Natural killer cell (primary cell): ENCODE data around the gene BAIAP2. TPM values are rescaled to one million over a fixed set of nuclear protein-coding genes. Genes with fewer than 3 reads are reported as not detected.

Experiments used
- ATAC-seq, 3 donors: fragments of 150-1000 bp in 2 of 3; fragments of 200-7000 bp in 1 of 3; cut with Tn5 transposase; 1 replicate in 1 of 3; 2 replicates in 2 of 3; pipeline ENCODE4 v1.10.0; 2021; ENCODE audit warnings: mild to moderate bottlenecking in 2 of 3, moderate library complexity in 2 of 3
- DNase-seq, 2 donors: peaks; one replicate each; pipeline versions ENCODE4 v3.0.0 to v3.0.0-alpha.2; 2013 to 2021; ENCODE audit warnings: mixed read lengths in 1 of 2
- H3K27ac ChIP-seq: one replicate; pipeline ENCODE4 v1.5.1; 2013; ENCODE audit warnings: mild to moderate bottlenecking, low read length
- H3K27me3 ChIP-seq: one replicate; pipeline ENCODE4 v1.6.1; 2013; ENCODE audit warnings: low read length; ENCODE audit not compliant: control insufficient read depth, insufficient read depth
- H3K36me3 ChIP-seq: one replicate; pipeline ENCODE4 v1.6.1; 2013; ENCODE audit warnings: low read length; ENCODE audit not compliant: control insufficient read depth, insufficient read depth
- H3K4me1 ChIP-seq: one replicate; pipeline ENCODE4 v1.6.1; 2013; ENCODE audit warnings: low read length; ENCODE audit not compliant: control insufficient read depth, insufficient read depth
- H3K4me3 ChIP-seq: one replicate; pipeline ENCODE4 v1.5.1; 2013; ENCODE audit warnings: low read length
- H3K9me3 ChIP-seq: one replicate; pipeline ENCODE4 v1.6.1; 2013; ENCODE audit warnings: low read length; ENCODE audit not compliant: control insufficient read depth, insufficient read depth
- H3K27ac Mint-ChIP-seq, 2 donors: one replicate each; pipeline ENCODE4 v1.8.0; 2022; ENCODE audit warnings: mild to moderate bottlenecking in 2 of 2, mixed read lengths in 2 of 2, moderate library complexity in 1 of 2
- H3K27me3 Mint-ChIP-seq, 2 donors: one replicate each; pipeline ENCODE4 v1.8.0; 2022; ENCODE audit warnings: low read depth in 2 of 2, mixed read lengths in 2 of 2
- H3K36me3 Mint-ChIP-seq: one replicate; pipeline ENCODE4 v1.8.0; 2022; ENCODE audit warnings: mixed read lengths
- H3K4me1 Mint-ChIP-seq, 2 donors: one replicate each; pipeline ENCODE4 v1.8.0; 2022; ENCODE audit warnings: mixed read lengths in 2 of 2
- H3K4me3 Mint-ChIP-seq: one replicate; pipeline ENCODE4 v1.8.0; 2022; ENCODE audit warnings: mild to moderate bottlenecking, moderate library complexity, mixed read lengths
- H3K9me3 Mint-ChIP-seq, 2 donors: one replicate each; pipeline ENCODE4 v1.8.0; 2022; ENCODE audit warnings: mixed read lengths in 2 of 2
- CTCF ChIP-seq: fragments of 200-600 bp; IDR thresholded peaks from one replicate; pipeline ENCODE4 v1.8.0; 2022; ENCODE audit warnings: antibody characterized with exemption
- WGBS: methylation state at CpG from one replicate; pipeline ENCODE4 v1.1.7; 2013; ENCODE audit warnings: missing lambda C conversion rate; ENCODE audit not compliant: insufficient coverage; 5-methylcytosine and 5-hydroxymethylcytosine counted together
- intact Hi-C: fragments of 100-400 bp; cut with micrococcal nuclease; formaldehyde crosslinking; loops from one replicate; pipeline ENCODE4 v1.14.2; 2022
- total RNA-seq, 4 donors: library from RNA; stranded (reverse); fragments of 120-200 nt in 1 of 4; gene quantifications; one replicate each; pipeline versions ENCODE4 v1.2.3 to v1.2.4, GENCODE V29; 2013 to 2022

The BAIAP2 gene
- total RNA-seq, 3 donors from 2014 or later (not counting 1 experiment from before 2014, with no cell fraction given): 6.7 to 12.3 (median 10.4) TPM

GRCh38 chr17:81115219-81115618 is 80.3 kb downstream of the BAIAP2 start:
- WGBS: 92% methylated on average over 11 of the region's 11 CpGs
- Histone ChIP-seq H3K4me3 (no peak overlapping the region), H3K9me3 (no peaks in the 10 kb centered on the region), H3K4me1 (peaks cover 15% of the 10 kb centered on the region), H3K27me3 (no peaks in the 10 kb centered on the region), H3K27ac (no peak overlapping the region), H3K36me3 (no peaks in the 10 kb centered on the region)
- DNase-seq: no peak
- Mint-ChIP-seq H3K27ac (no peak overlapping the region), H3K4me3 (no peak overlapping the region), H3K9me3 (no peaks in the 10 kb centered on the region), H3K27me3 (no peaks in the 10 kb centered on the region), H3K36me3 (no peaks in the 10 kb centered on the region), H3K4me1 (peaks cover 0 to 13% of the 10 kb centered on the region in 2 donors)
- TF ChIP-seq CTCF: no peak
- intact Hi-C loops: no loop called here
- no peak for ATAC-seq

DNA sequence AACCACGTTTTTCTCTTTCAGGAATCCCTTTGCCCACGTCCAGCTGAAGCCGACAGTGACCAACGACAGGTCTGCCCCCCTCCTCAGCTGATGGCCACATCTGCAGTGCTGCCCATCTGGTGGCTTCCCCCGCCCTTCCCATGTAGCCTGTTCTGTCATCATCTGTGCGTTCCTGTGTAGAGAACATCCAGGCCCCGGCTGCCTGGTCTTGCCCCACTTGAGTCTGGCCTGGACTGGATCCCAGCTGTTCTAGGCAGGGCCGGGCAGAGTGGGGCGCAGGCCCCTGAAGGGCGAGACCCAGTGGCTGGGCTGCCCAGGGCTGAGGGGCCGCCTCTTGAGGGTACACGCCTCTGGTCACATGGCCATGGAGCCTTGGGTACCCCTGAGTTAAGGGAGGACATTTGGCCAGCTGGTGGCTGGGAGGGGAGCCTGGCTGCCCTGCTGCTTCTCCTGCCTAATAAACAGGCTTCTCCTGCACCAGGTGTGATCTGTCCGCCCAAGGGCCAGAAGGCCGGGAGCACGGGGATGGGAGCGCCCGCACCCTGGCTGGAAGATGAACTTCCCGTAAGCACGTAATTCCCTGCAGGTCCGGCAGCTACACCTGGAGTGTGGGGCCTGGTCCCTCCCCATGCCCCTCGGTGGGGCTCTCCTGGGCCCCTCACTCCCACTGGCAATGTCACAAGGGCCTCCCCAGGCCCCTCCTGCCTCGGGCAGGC is 81.0 kb downstream of the BAIAP2 start:
- H3K4me1 Mint-ChIP-seq: peaks cover 0 to 13% of the 10 kb centered on the region in 2 donors
- Histone ChIP-seq H3K9me3 (no peaks in the 10 kb centered on the region), H3K4me3 (no peak overlapping the region), H3K27me3 (no peaks in the 10 kb centered on the region), H3K27ac (no peak overlapping the region), H3K4me1 (peaks cover 15% of the 10 kb centered on the region), H3K36me3 (no peaks in the 10 kb centered on the region)
- no peak for ATAC-seq
- intact Hi-C loops: no loop called here
- no peak for DNase-seq
- H3K4me3 Mint-ChIP-seq: no peak overlapping the region
- no peaks in the 10 kb centered on the region for H3K36me3 Mint-ChIP-seq
- H3K9me3 Mint-ChIP-seq: no peaks in the 10 kb centered on the region
- no peak overlapping the region for H3K27ac Mint-ChIP-seq
- 89% methylated on average over 22 of the region's 22 CpGs for WGBS
- no peak for TF ChIP-seq CTCF
- no peaks in the 10 kb centered on the region for H3K27me3 Mint-ChIP-seq

DNA sequence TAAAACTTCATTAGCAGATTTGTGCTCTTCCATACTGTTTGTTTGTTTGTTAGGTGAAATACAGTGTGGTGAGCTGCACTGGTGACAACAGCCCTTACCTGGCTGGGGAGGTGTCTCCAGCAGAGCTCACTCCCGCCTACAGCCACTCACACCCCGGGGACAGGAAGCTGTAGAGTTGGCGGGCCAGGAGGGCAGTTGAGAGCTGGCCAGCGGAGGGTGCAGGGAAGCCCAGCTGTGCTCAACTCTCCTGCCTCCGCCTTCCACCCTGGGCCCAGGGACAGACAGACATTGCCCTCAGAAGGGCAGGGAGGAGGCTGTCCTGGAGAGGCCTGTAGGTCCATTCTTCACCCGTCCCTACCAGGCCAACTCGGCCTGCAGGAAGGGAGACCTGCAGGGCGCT is 81.8 kb downstream of the BAIAP2 start:
- no peaks in the 10 kb centered on the region for H3K9me3 Mint-ChIP-seq
- intact Hi-C loops: no loop called here
- H3K27ac Mint-ChIP-seq: no peak overlapping the region
- DNase-seq (no peak), ATAC-seq (no peak)
- H3K4me3 Mint-ChIP-seq: no peak overlapping the region
- H3K27me3 Mint-ChIP-seq: no peaks in the 10 kb centered on the region
- 91% methylated on average over 7 of the region's 8 CpGs for WGBS
- no peaks in the 10 kb centered on the region for H3K36me3 Mint-ChIP-seq
- no peak for TF ChIP-seq CTCF
- Histone ChIP-seq H3K4me1 (peaks cover 15% of the 10 kb centered on the region), H3K27ac (no peak overlapping the region), H3K9me3 (no peaks in the 10 kb centered on the region), H3K27me3 (no peaks in the 10 kb centered on the region), H3K36me3 (no peaks in the 10 kb centered on the region), H3K4me3 (no peak overlapping the region)
- peaks cover 0 to 13% of the 10 kb centered on the region in 2 donors for H3K4me1 Mint-ChIP-seq
